WTC11 (cell line): ENCODE measurements around the gene FAR1.

Source experiments
- CREB1 ChIP-seq: sonication (generic); formaldehyde crosslinking; IDR thresholded peaks from 2 replicates; pipeline ENCODE4 v1.8.0; 2023; ENCODE audit warnings: mild to moderate bottlenecking, missing genetic modification reagents
- ZNF138 ChIP-seq: sonication (generic); formaldehyde crosslinking; conservative IDR thresholded peaks from 2 replicates; pipeline ENCODE4 v1.8.1; 2022; ENCODE audit warnings: mild to moderate bottlenecking, moderate library complexity, missing genetic modification reagents
- ZNF263 ChIP-seq: sonication (generic); formaldehyde crosslinking; IDR thresholded peaks from 2 replicates; pipeline ENCODE4 v1.8.1; 2022; ENCODE audit warnings: low read depth, mild to moderate bottlenecking, moderate library complexity, missing genetic modification reagents
- TF ChIP-seq, protein P1 (sequence below): fragments of 200-600 bp; IDR thresholded peaks from 2 replicates; pipeline ENCODE4 v1.8.0; 2022; ENCODE audit warnings: antibody characterized with exemption
- TF ChIP-seq, protein P2 (sequence below): sonication (generic); formaldehyde crosslinking; IDR thresholded peaks from 2 replicates; pipeline ENCODE4 v1.8.1; 2022; ENCODE audit warnings: low read depth, missing genetic modification reagents, borderline replicate concordance
- TF ChIP-seq, protein P3 (sequence below): sonication (generic); formaldehyde crosslinking; IDR thresholded peaks from 2 replicates; pipeline ENCODE4 v1.8.0; 2023; ENCODE audit warnings: mild to moderate bottlenecking, missing genetic modification reagents

DNA sequence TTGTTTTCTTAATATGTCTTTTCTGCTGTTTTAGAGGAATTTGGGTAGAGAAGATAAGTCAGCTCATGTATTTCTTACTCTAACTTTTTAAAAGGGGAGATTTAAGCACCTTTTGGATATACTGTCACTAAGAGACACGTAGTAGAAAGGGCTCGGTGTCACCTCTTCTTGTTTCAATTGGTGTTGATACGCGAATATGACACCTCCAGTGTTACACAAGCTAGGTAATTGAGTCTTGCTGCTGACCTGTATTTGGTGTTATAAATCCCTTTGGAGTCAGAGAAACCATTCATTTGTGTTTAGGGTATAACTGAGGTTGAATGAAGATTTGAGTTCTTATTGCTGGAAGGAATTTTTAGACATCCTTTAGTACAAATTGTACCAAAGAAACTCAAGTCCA is 25.6 kb downstream of the FAR1 start:
- no peak for TF ChIP-seq ZNF263 (CRISPR knock-in tag)
- TF ChIP-seq CREB1 = no peak
- TF ChIP-seq, protein P1, sequence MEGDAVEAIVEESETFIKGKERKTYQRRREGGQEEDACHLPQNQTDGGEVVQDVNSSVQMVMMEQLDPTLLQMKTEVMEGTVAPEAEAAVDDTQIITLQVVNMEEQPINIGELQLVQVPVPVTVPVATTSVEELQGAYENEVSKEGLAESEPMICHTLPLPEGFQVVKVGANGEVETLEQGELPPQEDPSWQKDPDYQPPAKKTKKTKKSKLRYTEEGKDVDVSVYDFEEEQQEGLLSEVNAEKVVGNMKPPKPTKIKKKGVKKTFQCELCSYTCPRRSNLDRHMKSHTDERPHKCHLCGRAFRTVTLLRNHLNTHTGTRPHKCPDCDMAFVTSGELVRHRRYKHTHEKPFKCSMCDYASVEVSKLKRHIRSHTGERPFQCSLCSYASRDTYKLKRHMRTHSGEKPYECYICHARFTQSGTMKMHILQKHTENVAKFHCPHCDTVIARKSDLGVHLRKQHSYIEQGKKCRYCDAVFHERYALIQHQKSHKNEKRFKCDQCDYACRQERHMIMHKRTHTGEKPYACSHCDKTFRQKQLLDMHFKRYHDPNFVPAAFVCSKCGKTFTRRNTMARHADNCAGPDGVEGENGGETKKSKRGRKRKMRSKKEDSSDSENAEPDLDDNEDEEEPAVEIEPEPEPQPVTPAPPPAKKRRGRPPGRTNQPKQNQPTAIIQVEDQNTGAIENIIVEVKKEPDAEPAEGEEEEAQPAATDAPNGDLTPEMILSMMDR = no peak
- TF ChIP-seq, protein P2, sequence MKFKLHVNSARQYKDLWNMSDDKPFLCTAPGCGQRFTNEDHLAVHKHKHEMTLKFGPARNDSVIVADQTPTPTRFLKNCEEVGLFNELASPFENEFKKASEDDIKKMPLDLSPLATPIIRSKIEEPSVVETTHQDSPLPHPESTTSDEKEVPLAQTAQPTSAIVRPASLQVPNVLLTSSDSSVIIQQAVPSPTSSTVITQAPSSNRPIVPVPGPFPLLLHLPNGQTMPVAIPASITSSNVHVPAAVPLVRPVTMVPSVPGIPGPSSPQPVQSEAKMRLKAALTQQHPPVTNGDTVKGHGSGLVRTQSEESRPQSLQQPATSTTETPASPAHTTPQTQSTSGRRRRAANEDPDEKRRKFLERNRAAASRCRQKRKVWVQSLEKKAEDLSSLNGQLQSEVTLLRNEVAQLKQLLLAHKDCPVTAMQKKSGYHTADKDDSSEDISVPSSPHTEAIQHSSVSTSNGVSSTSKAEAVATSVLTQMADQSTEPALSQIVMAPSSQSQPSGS (CRISPR knock-in tag) = no peak
- TF ChIP-seq ZNF138 = no peak
- TF ChIP-seq, protein P3, sequence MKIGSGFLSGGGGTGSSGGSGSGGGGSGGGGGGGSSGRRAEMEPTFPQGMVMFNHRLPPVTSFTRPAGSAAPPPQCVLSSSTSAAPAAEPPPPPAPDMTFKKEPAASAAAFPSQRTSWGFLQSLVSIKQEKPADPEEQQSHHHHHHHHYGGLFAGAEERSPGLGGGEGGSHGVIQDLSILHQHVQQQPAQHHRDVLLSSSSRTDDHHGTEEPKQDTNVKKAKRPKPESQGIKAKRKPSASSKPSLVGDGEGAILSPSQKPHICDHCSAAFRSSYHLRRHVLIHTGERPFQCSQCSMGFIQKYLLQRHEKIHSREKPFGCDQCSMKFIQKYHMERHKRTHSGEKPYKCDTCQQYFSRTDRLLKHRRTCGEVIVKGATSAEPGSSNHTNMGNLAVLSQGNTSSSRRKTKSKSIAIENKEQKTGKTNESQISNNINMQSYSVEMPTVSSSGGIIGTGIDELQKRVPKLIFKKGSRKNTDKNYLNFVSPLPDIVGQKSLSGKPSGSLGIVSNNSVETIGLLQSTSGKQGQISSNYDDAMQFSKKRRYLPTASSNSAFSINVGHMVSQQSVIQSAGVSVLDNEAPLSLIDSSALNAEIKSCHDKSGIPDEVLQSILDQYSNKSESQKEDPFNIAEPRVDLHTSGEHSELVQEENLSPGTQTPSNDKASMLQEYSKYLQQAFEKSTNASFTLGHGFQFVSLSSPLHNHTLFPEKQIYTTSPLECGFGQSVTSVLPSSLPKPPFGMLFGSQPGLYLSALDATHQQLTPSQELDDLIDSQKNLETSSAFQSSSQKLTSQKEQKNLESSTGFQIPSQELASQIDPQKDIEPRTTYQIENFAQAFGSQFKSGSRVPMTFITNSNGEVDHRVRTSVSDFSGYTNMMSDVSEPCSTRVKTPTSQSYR (CRISPR knock-in tag) = no peak
